Keratinocyte (primary cell): ENCODE data around the gene ECHDC3.

Experiments used
- CTCF ChIP-seq, 3 experiments: IDR thresholded peaks in 1 of 3; conservative IDR thresholded peaks in 1 of 3; optimal IDR thresholded peaks in 1 of 3; 2 replicates in 2 of 3; 3 replicates in 1 of 3; pipeline versions ENCODE3 to v1.5.1; 2011; ENCODE audit warnings: low read length in 3 of 3, mild to moderate bottlenecking in 3 of 3, moderate library complexity in 2 of 3, control low read depth in 1 of 3, inconsistent platforms in 1 of 3; ENCODE audit not compliant: insufficient read depth in 2 of 3; ENCODE audit errors: extremely low read depth in 1 of 3
- EZH2 ChIP-seq: IDR thresholded peaks from one replicate; pipeline ENCODE4 v1.6.1; 2012; ENCODE audit warnings: inconsistent platforms, mild to moderate bottlenecking, low read length, moderate library complexity

GRCh38 chr10:11782793-11783557 is 40.8 kb downstream of the ECHDC3 start:
- peak in 2 of 3 experiments; percentile 55 to 70 for TF ChIP-seq CTCF (optimal IDR thresholded peaks at IDR 0.05 in 1 of 3, IDR thresholded peaks at IDR 0.05 in 1 of 3, conservative IDR thresholded peaks at IDR 0.05 in 1 of 3; ENCODE audit: extremely low read depth in 1 of 3, insufficient read depth in 2 of 3, low read length in 3 of 3)
- TF ChIP-seq EZH2, result no peak
